Endothelial cell of umbilical vein (primary cell): ENCODE data around the gene PANX3. TPM values are rescaled to one million over a fixed set of nuclear protein-coding genes. Genes with fewer than 3 reads are reported as not detected.

Experiments used
- BruUV-seq: library from RNA; stranded (reverse); fragments of 400-500 nt; replicated peaks from 2 replicates; lab custom pipeline; 2021; lab: Mats Ljungman, UMichigan
- CTCF ChIA-PET: fragments of 300-600, 350-600 bp; sonication (Branson Sonifier 250); formaldehyde crosslinking; loops from one replicate; lab custom pipeline; 2021; ENCODE audit warnings: antibody characterized with exemption, inconsistent platforms; lab: Charles Lee
- POLR2A ChIA-PET: fragments of 300-600, 350-600 bp; sonication (Branson Sonifier 250); formaldehyde crosslinking; loops from one replicate; lab custom pipeline; 2021; ENCODE audit warnings: antibody characterized with exemption, inconsistent platforms; lab: Charles Lee
- DNase-seq: peaks from one replicate; pipeline ENCODE4 v3.0.0-alpha.2; 2011; ENCODE audit warnings: low read depth, low spot score
- FAIRE-seq: peaks from 2 replicates; lab custom pipeline; 2011; peaks lifted over from hg19 to GRCh38; lab: Jason Lieb, UNC
- H2AFZ ChIP-seq: 2 replicates; pipeline ENCODE4 v1.6.0; 2012; ENCODE audit warnings: low read depth, low read length, control low read depth, inconsistent platforms
- H3K27ac ChIP-seq: 2 replicates; pipeline ENCODE4 v1.5.1; 2011; ENCODE audit warnings: low read depth, mild to moderate bottlenecking, control low read depth, low read length, moderate library complexity; ENCODE audit not compliant: insufficient read depth
- H3K27me3 ChIP-seq, 2 experiments: 2 replicates each; pipeline versions ENCODE4 v1.6.0 to v1.6.1; 2011; ENCODE audit warnings: low read length in 2 of 2, mixed read lengths in 1 of 2; ENCODE audit not compliant: control insufficient read depth in 2 of 2, insufficient read depth in 2 of 2
- H3K36me3 ChIP-seq, 2 experiments: 2 replicates in 1 of 2; 3 replicates in 1 of 2; pipeline ENCODE4 v1.5.1; 2011; ENCODE audit warnings: low read length in 2 of 2, mild to moderate bottlenecking in 1 of 2, moderate library complexity in 1 of 2; ENCODE audit not compliant: control insufficient read depth in 2 of 2, insufficient read depth in 2 of 2; ENCODE audit errors: extremely low read depth in 1 of 2
- H3K4me1 ChIP-seq: 3 replicates; pipeline ENCODE4 v1.5.1; 2011; ENCODE audit warnings: mild to moderate bottlenecking, low read length; ENCODE audit not compliant: control insufficient read depth, insufficient read depth; ENCODE audit errors: extremely low read depth
- H3K4me2 ChIP-seq: 2 replicates; pipeline ENCODE4 v1.6.1; 2011; ENCODE audit warnings: low read length, control low read depth, mixed read lengths; ENCODE audit not compliant: insufficient read depth
- H3K4me3 ChIP-seq, 3 experiments: fragments of 200-600 bp in 1 of 3; sonication (generic), shearing (Covaris generic) in 1 of 3; replicated peaks in 1 of 3; 2 replicates each; pipeline ENCODE4 v1.5.1; 2011 to 2016; ENCODE audit warnings: control low read depth in 3 of 3, low read length in 3 of 3, mild to moderate bottlenecking in 2 of 3, inconsistent platforms in 1 of 3, low read depth in 1 of 3, moderate library complexity in 1 of 3; ENCODE audit not compliant: insufficient read depth in 1 of 3
- H3K79me2 ChIP-seq: 2 replicates; pipeline ENCODE4 v1.6.0; 2012; ENCODE audit warnings: low read length, inconsistent platforms; ENCODE audit not compliant: control insufficient read depth, insufficient read depth
- H3K9ac ChIP-seq: replicated peaks from 2 replicates; pipeline ENCODE3; 2011; ENCODE audit warnings: low read length, control low read depth; ENCODE audit not compliant: insufficient read depth; ENCODE audit errors: extremely low read depth
- H3K9me1 ChIP-seq: replicated peaks from 3 replicates; pipeline ENCODE4 v1.6.0; 2011; ENCODE audit warnings: mild to moderate bottlenecking, low read length; ENCODE audit not compliant: control insufficient read depth, insufficient read depth; ENCODE audit errors: extremely low read depth
- H3K9me3 ChIP-seq: replicated peaks from 2 replicates; pipeline ENCODE4 v1.5.1; 2012; ENCODE audit warnings: low read length, inconsistent platforms; ENCODE audit not compliant: control insufficient read depth, insufficient read depth
- H4K20me1 ChIP-seq: replicated peaks from 2 replicates; pipeline ENCODE3; 2011; ENCODE audit warnings: mild to moderate bottlenecking, low read length; ENCODE audit not compliant: control insufficient read depth, insufficient read depth; ENCODE audit errors: extremely low read depth
- EZH2 ChIP-seq: IDR thresholded peaks from 2 replicates; pipeline ENCODE4 v1.6.1; 2012; ENCODE audit warnings: borderline replicate concordance, low read depth, mild to moderate bottlenecking, moderate library complexity, low read length, inconsistent platforms; ENCODE audit not compliant: severe bottlenecking
- FOS ChIP-seq: IDR thresholded peaks from 2 replicates; pipeline ENCODE4 v1.6.1; 2011; ENCODE audit warnings: mild to moderate bottlenecking, low read length, moderate library complexity, borderline replicate concordance; ENCODE audit not compliant: insufficient read depth
- GATA2 ChIP-seq: IDR thresholded peaks from 2 replicates; pipeline ENCODE4 v1.7.0; 2011; ENCODE audit warnings: low read depth, mild to moderate bottlenecking, moderate library complexity, mixed read lengths, low read length; ENCODE audit not compliant: insufficient read length, insufficient read depth
- JUN ChIP-seq: IDR thresholded peaks from 2 replicates; pipeline ENCODE4 v1.6.1; 2011; ENCODE audit warnings: borderline replicate concordance, low read depth; ENCODE audit not compliant: insufficient read length, insufficient read depth
- MYC ChIP-seq: IDR thresholded peaks from one replicate; pipeline ENCODE4 v1.6.1; 2011; ENCODE audit warnings: mild to moderate bottlenecking, low read depth, low read length
- POLR2A ChIP-seq: IDR thresholded peaks from 2 replicates; pipeline ENCODE4 v1.6.1; 2012; ENCODE audit warnings: low read depth, mild to moderate bottlenecking, control low read depth, low read length
- POLR2AphosphoS5 ChIP-seq: IDR thresholded peaks from 2 replicates; pipeline ENCODE4 v1.6.1; 2012; ENCODE audit warnings: low read depth, mild to moderate bottlenecking, control low read depth, low read length, moderate library complexity; ENCODE audit not compliant: insufficient read depth
- dilution Hi-C: fragments of 300-500 bp; cut with MboI; formaldehyde crosslinking; loops from one replicate; pipeline ENCODE4 v1.15.0; 2019; ENCODE audit warnings: low sequenced_read_pairs; ENCODE audit not compliant: extremely low pct_ligation_motif_present
- intact Hi-C: fragments of 100-400 bp; cut with micrococcal nuclease; formaldehyde crosslinking; loops from one replicate; pipeline ENCODE4 v1.10.0; 2022
- polyA plus RNA-seq, 4 experiments: library from polyadenylated mRNA; depleted of rRNA in 3 of 4; stranded (reverse) in 3 of 4; unstranded in 1 of 4; fragments of >200 nt; gene quantifications; 2 replicates each; pipeline versions ENCODE4 v1.2.1 to v1.2.3, GENCODE V29; 2011 to 2012; ENCODE audit warnings: missing spikeins in 1 of 4
- total RNA-seq: library from RNA; stranded (reverse); gene quantifications from 2 replicates; pipeline ENCODE4 v1.2.3, GENCODE V29; 2021
- TF ChIP-seq, protein P1 (sequence below): IDR thresholded peaks from 2 replicates; pipeline ENCODE4 v1.6.1; 2011; ENCODE audit not compliant: insufficient read depth, insufficient read length
- TF ChIP-seq, protein P2 (sequence below), 2 donors: IDR thresholded peaks; 1 replicate in 1 of 2; 2 replicates in 1 of 2; pipeline ENCODE4 v1.5.1; 2011; ENCODE audit warnings: low read length in 2 of 2, mild to moderate bottlenecking in 2 of 2, moderate library complexity in 2 of 2, control low read depth in 1 of 2, inconsistent platforms in 1 of 2, low read depth in 1 of 2; ENCODE audit not compliant: insufficient read depth in 1 of 2; ENCODE audit errors: extremely low read depth in 1 of 2

The PANX3 gene
- total and polyA plus RNA-seq, 2 donors (not counting 3 experiments of a cell fraction or from before 2014, with no cell fraction given), result not detected

DNA sequence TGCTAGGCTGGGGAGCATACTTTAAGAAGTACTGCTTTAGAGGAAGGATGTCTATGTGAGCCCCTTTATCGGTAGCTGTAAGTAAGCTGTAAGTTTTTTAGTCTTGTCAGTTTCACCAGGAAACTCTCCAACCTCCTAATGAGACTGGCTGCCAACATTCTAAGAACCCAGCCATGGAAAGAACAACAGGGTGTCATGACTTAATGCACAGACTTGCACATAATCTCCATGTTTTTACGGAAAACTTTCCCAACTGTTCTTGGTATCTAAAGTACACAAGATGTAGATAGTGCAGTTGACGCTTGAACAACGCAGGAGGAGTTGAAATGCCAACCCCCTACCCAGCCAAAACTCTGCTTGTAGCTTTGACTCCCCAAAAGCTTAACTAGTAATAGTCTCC lies 32.5 kb upstream of the PANX3 start:
- no TSS peak for BruUV-seq
- ChIA-PET CTCF (interaction anchor here (1.5 kb wide), 1 partner anchor 175 kb away, joined by 3 read pairs; no protein-coding TSS in a partner anchor), POLR2A (no interaction called here)
- Histone ChIP-seq H3K27ac (no peak overlapping the region), H3K9me1 (no peaks in the 10 kb centered on the region), H3K9me3 (no peaks in the 10 kb centered on the region), H4K20me1 (no peaks in the 10 kb centered on the region), H3K9ac (no peak overlapping the region), H3K4me1 (no peaks in the 10 kb centered on the region), H3K27me3 (peaks cover 4 to 8% of the 10 kb centered on the region in 2 experiments), H3K36me3 (no peaks in the 10 kb centered on the region), H2AFZ (no peak overlapping the region), H3K79me2 (no peaks in the 10 kb centered on the region), H3K4me2 (no peak overlapping the region), H3K4me3 (no peak overlapping the region)
- DNase-seq (no peak), FAIRE-seq (no peak)
- intact Hi-C loops (no loop called here), dilution Hi-C loops (no loop called here)
- TF ChIP-seq POLR2A (no peak), JUN (no peak), POLR2AphosphoS5 (no peak), GATA2 (no peak), MYC (no peak), EZH2 (no peak), FOS (no peak)
- TF ChIP-seq, protein P1, sequence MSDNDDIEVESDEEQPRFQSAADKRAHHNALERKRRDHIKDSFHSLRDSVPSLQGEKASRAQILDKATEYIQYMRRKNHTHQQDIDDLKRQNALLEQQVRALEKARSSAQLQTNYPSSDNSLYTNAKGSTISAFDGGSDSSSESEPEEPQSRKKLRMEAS, result no peak
- TF ChIP-seq, protein P2, sequence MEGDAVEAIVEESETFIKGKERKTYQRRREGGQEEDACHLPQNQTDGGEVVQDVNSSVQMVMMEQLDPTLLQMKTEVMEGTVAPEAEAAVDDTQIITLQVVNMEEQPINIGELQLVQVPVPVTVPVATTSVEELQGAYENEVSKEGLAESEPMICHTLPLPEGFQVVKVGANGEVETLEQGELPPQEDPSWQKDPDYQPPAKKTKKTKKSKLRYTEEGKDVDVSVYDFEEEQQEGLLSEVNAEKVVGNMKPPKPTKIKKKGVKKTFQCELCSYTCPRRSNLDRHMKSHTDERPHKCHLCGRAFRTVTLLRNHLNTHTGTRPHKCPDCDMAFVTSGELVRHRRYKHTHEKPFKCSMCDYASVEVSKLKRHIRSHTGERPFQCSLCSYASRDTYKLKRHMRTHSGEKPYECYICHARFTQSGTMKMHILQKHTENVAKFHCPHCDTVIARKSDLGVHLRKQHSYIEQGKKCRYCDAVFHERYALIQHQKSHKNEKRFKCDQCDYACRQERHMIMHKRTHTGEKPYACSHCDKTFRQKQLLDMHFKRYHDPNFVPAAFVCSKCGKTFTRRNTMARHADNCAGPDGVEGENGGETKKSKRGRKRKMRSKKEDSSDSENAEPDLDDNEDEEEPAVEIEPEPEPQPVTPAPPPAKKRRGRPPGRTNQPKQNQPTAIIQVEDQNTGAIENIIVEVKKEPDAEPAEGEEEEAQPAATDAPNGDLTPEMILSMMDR (IDR thresholded peaks at IDR 0.05; ENCODE audit: extremely low read depth in 1 of 2, insufficient read depth in 1 of 2, low read depth in 1 of 2, low read length in 2 of 2), result no peak
